IMR-90 (cell line): ENCODE results near the gene FARS2.

Source experiments
- BHLHE40 ChIP-seq: fragments of 150-350 bp; IDR thresholded peaks from 2 replicates; pipeline ENCODE4 v1.6.1; 2016; ENCODE audit warnings: mild to moderate bottlenecking, low read depth, low read length
- CEBPB ChIP-seq: IDR thresholded peaks from 2 replicates; pipeline ENCODE4 v1.6.1; 2012; ENCODE audit warnings: low read depth, low read length, improper control_type of control experiment
- CTCF ChIP-seq: conservative IDR thresholded peaks from 2 replicates; pipeline ENCODE4 v1.5.1; 2012; ENCODE audit warnings: mild to moderate bottlenecking, low read depth, low read length, improper control_type of control experiment
- ELK1 ChIP-seq: fragments of 150-350 bp; IDR thresholded peaks from 2 replicates; pipeline ENCODE4 v1.6.1; 2016; ENCODE audit warnings: low read depth, mild to moderate bottlenecking, low read length, moderate library complexity, borderline replicate concordance
- MAFK ChIP-seq: IDR thresholded peaks from 2 replicates; pipeline ENCODE4 v1.6.1; 2012; ENCODE audit warnings: low read depth, low read length, improper control_type of control experiment
- MAZ ChIP-seq: IDR thresholded peaks from 2 replicates; pipeline ENCODE4 v1.6.1; 2012; ENCODE audit warnings: low read depth, mild to moderate bottlenecking, low read length, improper control_type of control experiment, moderate library complexity, borderline replicate concordance
- MXI1 ChIP-seq: IDR thresholded peaks from 2 replicates; pipeline ENCODE4 v1.6.1; 2012; ENCODE audit warnings: low read depth, mild to moderate bottlenecking, low read length, moderate library complexity, borderline replicate concordance
- NFE2L2 ChIP-seq: fragments of 150-350 bp; IDR thresholded peaks from 2 replicates; pipeline ENCODE4 v1.6.1; 2016; ENCODE audit warnings: low read depth, mild to moderate bottlenecking, low read length
- POLR2A ChIP-seq: IDR thresholded peaks from 2 replicates; pipeline ENCODE4 v1.6.1; 2012; ENCODE audit warnings: mild to moderate bottlenecking, low read depth, low read length
- RAD21 ChIP-seq: IDR thresholded peaks from 2 replicates; pipeline ENCODE4 v1.6.1; 2012; ENCODE audit warnings: low read length, improper control_type of control experiment
- RCOR1 ChIP-seq: IDR thresholded peaks from 2 replicates; pipeline ENCODE4 v1.6.1; 2012; ENCODE audit warnings: mild to moderate bottlenecking, low read length, improper control_type of control experiment; ENCODE audit not compliant: insufficient replicate concordance
- RFX5 ChIP-seq: IDR thresholded peaks from 2 replicates; pipeline ENCODE4 v1.8.0; 2012; ENCODE audit warnings: low read depth, mild to moderate bottlenecking, low read length, moderate library complexity
- SMC3 ChIP-seq: fragments of 150-350 bp; IDR thresholded peaks from 2 replicates; pipeline ENCODE4 v1.6.1; 2016; ENCODE audit warnings: low read depth, mild to moderate bottlenecking, antibody characterized with exemption, low read length, moderate library complexity
- USF2 ChIP-seq: fragments of 150-350 bp; IDR thresholded peaks from 2 replicates; pipeline ENCODE4 v1.6.1; 2017; ENCODE audit warnings: mild to moderate bottlenecking, antibody characterized with exemption, low read length, low read depth

- TF ChIP-seq POLR2A: no peak
- no peak for TF ChIP-seq CEBPB
- no peak for TF ChIP-seq CTCF
- no peak for TF ChIP-seq SMC3
- no peak for TF ChIP-seq RAD21
- TF ChIP-seq MAFK: no peak
- no peak for TF ChIP-seq RCOR1
- TF ChIP-seq USF2: no peak
- no peak for TF ChIP-seq NFE2L2
- TF ChIP-seq RFX5: no peak
- no peak for TF ChIP-seq BHLHE40
- no peak for TF ChIP-seq MAZ
- TF ChIP-seq MXI1: no peak
- TF ChIP-seq ELK1: no peak
Observed at GRCh38 chr6:5314191-5314865, 53.0 kb downstream of the FARS2 start.
